Keratinocyte (primary cell): ENCODE results near the gene PEPD. TPM values are rescaled to one million over a fixed set of nuclear protein-coding genes. Genes with fewer than 3 reads are reported as not detected.

Experiments
- DNase-seq: peaks from one replicate; pipeline ENCODE4 v3.0.0-alpha.2; 2011; ENCODE audit warnings: low read depth, missing footprints, low spot score
- FAIRE-seq: peaks from 2 replicates; lab custom pipeline; 2011; peaks lifted over from hg19 to GRCh38; lab: Jason Lieb, UNC
- H2AFZ ChIP-seq: 2 replicates; pipeline ENCODE4 v1.6.0; 2012; ENCODE audit warnings: low read length, control low read depth, inconsistent platforms; ENCODE audit not compliant: control insufficient read depth
- H3K27ac ChIP-seq: 2 replicates; pipeline ENCODE4 v1.5.1; 2011; ENCODE audit warnings: low read length; ENCODE audit not compliant: control insufficient read depth, insufficient read depth
- H3K27me3 ChIP-seq: 3 replicates; pipeline ENCODE4 v1.6.0; 2011; ENCODE audit warnings: low read length; ENCODE audit not compliant: control insufficient read depth, insufficient read depth; ENCODE audit errors: extremely low read depth
- H3K36me3 ChIP-seq, 2 experiments: 2 replicates in 1 of 2; 3 replicates in 1 of 2; pipeline ENCODE4 v1.5.1; 2011; ENCODE audit warnings: low read length in 2 of 2, mild to moderate bottlenecking in 1 of 2; ENCODE audit not compliant: control insufficient read depth in 2 of 2, insufficient read depth in 2 of 2; ENCODE audit errors: extremely low read depth in 1 of 2
- H3K4me1 ChIP-seq: 3 replicates; pipeline ENCODE4 v1.5.1; 2011; ENCODE audit warnings: low read length; ENCODE audit not compliant: control insufficient read depth, insufficient read depth; ENCODE audit errors: extremely low read depth
- H3K4me2 ChIP-seq: 3 replicates; pipeline ENCODE4 v1.6.0; 2011; ENCODE audit warnings: low read depth, low read length; ENCODE audit not compliant: control insufficient read depth, insufficient read depth; ENCODE audit errors: extremely low read depth
- H3K4me3 ChIP-seq, 3 experiments: fragments of 200-600 bp in 1 of 3; sonication (generic) in 1 of 3; 2 replicates in 2 of 3; 3 replicates in 1 of 3; pipeline ENCODE4 v1.5.1; 2011 to 2016; ENCODE audit warnings: low read length in 3 of 3, mild to moderate bottlenecking in 3 of 3, control low read depth in 2 of 3, inconsistent platforms in 1 of 3, low read depth in 1 of 3, mixed read lengths in 1 of 3, mixed run types in 1 of 3, moderate library complexity in 1 of 3; ENCODE audit not compliant: control insufficient read depth in 2 of 3, insufficient read depth in 2 of 3; ENCODE audit errors: extremely low read depth in 1 of 3
- H3K79me2 ChIP-seq: 2 replicates; pipeline ENCODE4 v1.6.0; 2012; ENCODE audit warnings: low read length; ENCODE audit not compliant: control insufficient read depth, insufficient read depth
- H3K9ac ChIP-seq: 3 replicates; pipeline ENCODE4 v1.6.0; 2011; ENCODE audit warnings: low read length; ENCODE audit not compliant: control insufficient read depth, insufficient read depth; ENCODE audit errors: extremely low read depth
- H3K9me1 ChIP-seq: 3 replicates; pipeline ENCODE4 v1.6.0; 2011; ENCODE audit warnings: low read length; ENCODE audit not compliant: control insufficient read depth, insufficient read depth; ENCODE audit errors: extremely low read depth
- H3K9me3 ChIP-seq: 2 replicates; pipeline ENCODE4 v1.5.1; 2012; ENCODE audit warnings: low read depth, low read length; ENCODE audit not compliant: control insufficient read depth
- H4K20me1 ChIP-seq: 3 replicates; pipeline ENCODE4 v1.6.0; 2011; ENCODE audit warnings: low read length; ENCODE audit not compliant: control insufficient read depth, insufficient read depth; ENCODE audit errors: extremely low read depth
- CTCF ChIP-seq, 3 experiments: IDR thresholded peaks in 1 of 3; conservative IDR thresholded peaks in 1 of 3; optimal IDR thresholded peaks in 1 of 3; 2 replicates in 2 of 3; 3 replicates in 1 of 3; pipeline versions ENCODE3 to v1.5.1; 2011; ENCODE audit warnings: low read length in 3 of 3, mild to moderate bottlenecking in 3 of 3, moderate library complexity in 2 of 3, control low read depth in 1 of 3, inconsistent platforms in 1 of 3; ENCODE audit not compliant: insufficient read depth in 2 of 3; ENCODE audit errors: extremely low read depth in 1 of 3
- EZH2 ChIP-seq: IDR thresholded peaks from one replicate; pipeline ENCODE4 v1.6.1; 2012; ENCODE audit warnings: inconsistent platforms, mild to moderate bottlenecking, low read length, moderate library complexity
- dilution Hi-C: fragments of 300-500 bp; cut with MboI; formaldehyde crosslinking; loops from one replicate; pipeline ENCODE4 v1.7.0; 2020; ENCODE audit warnings: low sequenced_read_pairs; ENCODE audit not compliant: extremely low pct_ligation_motif_present
- polyA plus RNA-seq, 5 experiments: library from polyadenylated mRNA; depleted of rRNA in 3 of 5; stranded (reverse) in 3 of 5; stranded (forward) in 1 of 5; unstranded in 1 of 5; fragments of >200 nt; gene quantifications; 1 replicate in 1 of 5; 2 replicates in 3 of 5; 3 replicates in 1 of 5; pipeline versions ENCODE4 v1.2.1 to v1.2.3, GENCODE V29; 2011 to 2012; ENCODE audit warnings: missing spikeins in 2 of 5, low read depth in 1 of 5, low replicate concordance in 1 of 5

The PEPD gene
- polyA plus RNA-seq, 1 donor (not counting 4 experiments of a cell fraction or from before 2014, with no cell fraction given) = 36.9 TPM

GRCh38 chr19:33388231-33388724 is 133.3 kb downstream of the PEPD start:
- Histone ChIP-seq H3K9ac (no peak overlapping the region), H3K4me2 (no peak overlapping the region), H3K36me3 (peaks cover 0 to 3% of the 10 kb centered on the region in 2 experiments), H3K27ac (no peak overlapping the region), H3K9me3 (no peaks in the 10 kb centered on the region), H4K20me1 (peaks cover 14% of the 10 kb centered on the region), H3K9me1 (no peaks in the 10 kb centered on the region), H3K27me3 (no peaks in the 10 kb centered on the region), H3K4me1 (no peaks in the 10 kb centered on the region), H3K4me3 (no peak overlapping the region), H2AFZ (no peak overlapping the region), H3K79me2 (peaks cover 25% of the 10 kb centered on the region)
- dilution Hi-C loops = no loop called here
- DNase-seq (no peak), FAIRE-seq (no peak)
- TF ChIP-seq CTCF (optimal IDR thresholded peaks at IDR 0.05 in 1 of 3, IDR thresholded peaks at IDR 0.05 in 1 of 3, conservative IDR thresholded peaks at IDR 0.05 in 1 of 3; ENCODE audit: extremely low read depth in 1 of 3, insufficient read depth in 2 of 3, low read length in 3 of 3) (no peak), EZH2 (no peak)

- Histone ChIP-seq H2AFZ (no peak overlapping the region), H3K9me3 (no peaks in the 10 kb centered on the region), H3K27me3 (no peaks in the 10 kb centered on the region), H3K9me1 (no peaks in the 10 kb centered on the region), H4K20me1 (peaks cover 14% of the 10 kb centered on the region), H3K27ac (no peak overlapping the region), H3K4me3 (no peak overlapping the region), H3K9ac (no peak overlapping the region), H3K36me3 (peaks cover 0 to 3% of the 10 kb centered on the region in 2 experiments), H3K79me2 (peaks cover 32% of the 10 kb centered on the region), H3K4me1 (no peaks in the 10 kb centered on the region), H3K4me2 (no peak overlapping the region)
- TF ChIP-seq CTCF (optimal IDR thresholded peaks at IDR 0.05 in 1 of 3, IDR thresholded peaks at IDR 0.05 in 1 of 3, conservative IDR thresholded peaks at IDR 0.05 in 1 of 3; ENCODE audit: extremely low read depth in 1 of 3, insufficient read depth in 2 of 3, low read length in 3 of 3) (no peak), EZH2 (no peak)
- no peak for DNase-seq
- dilution Hi-C loops = no loop called here
- FAIRE-seq = no peak
Observed at GRCh38 chr19:33387351-33388230, 134.0 kb downstream of the PEPD start.
